Osteocyte (in vitro differentiated cells): ENCODE measurements around the gene FBXO30. TPM values are rescaled to one million over a fixed set of nuclear protein-coding genes. Genes with fewer than 3 reads are reported as not detected.

Source experiments
- DNase-seq: peaks from one replicate; pipeline ENCODE4 v3.0.0; 2021; ENCODE audit warnings: mixed read lengths; ENCODE audit not compliant: unreplicated experiment; ENCODE audit errors: extremely low spot score
- H3K27ac Mint-ChIP-seq: one replicate; pipeline ENCODE4 v1.8.0; 2021; ENCODE audit warnings: mild to moderate bottlenecking, mixed read lengths; ENCODE audit not compliant: unreplicated experiment
- H3K27me3 Mint-ChIP-seq: one replicate; pipeline ENCODE4 v1.8.0; 2021; ENCODE audit warnings: mixed read lengths; ENCODE audit not compliant: unreplicated experiment
- H3K36me3 Mint-ChIP-seq: one replicate; pipeline ENCODE4 v1.8.0; 2021; ENCODE audit warnings: mixed read lengths; ENCODE audit not compliant: unreplicated experiment
- H3K4me1 Mint-ChIP-seq: one replicate; pipeline ENCODE4 v1.8.0; 2021; ENCODE audit warnings: mixed read lengths; ENCODE audit not compliant: unreplicated experiment
- H3K4me3 Mint-ChIP-seq: one replicate; pipeline ENCODE4 v1.8.0; 2021; ENCODE audit warnings: mild to moderate bottlenecking, moderate library complexity, mixed read lengths; ENCODE audit not compliant: unreplicated experiment
- H3K9me3 Mint-ChIP-seq: one replicate; pipeline ENCODE4 v1.8.0; 2021; ENCODE audit warnings: mixed read lengths; ENCODE audit not compliant: unreplicated experiment
- total RNA-seq: library from RNA; stranded (reverse); gene quantifications from 2 replicates; pipeline ENCODE4 v1.2.1, GENCODE V29; 2021
- TF ChIP-seq, protein P1 (sequence below): fragments of 200-600 bp; sonication (generic); IDR thresholded peaks from 2 replicates; pipeline ENCODE4 v1.5.0; 2021; ENCODE audit warnings: antibody characterized with exemption, mild to moderate bottlenecking, moderate library complexity

FBXO30 gene
- total RNA-seq, 1 donor from 2014 or later, result 13.2 TPM

DNA sequence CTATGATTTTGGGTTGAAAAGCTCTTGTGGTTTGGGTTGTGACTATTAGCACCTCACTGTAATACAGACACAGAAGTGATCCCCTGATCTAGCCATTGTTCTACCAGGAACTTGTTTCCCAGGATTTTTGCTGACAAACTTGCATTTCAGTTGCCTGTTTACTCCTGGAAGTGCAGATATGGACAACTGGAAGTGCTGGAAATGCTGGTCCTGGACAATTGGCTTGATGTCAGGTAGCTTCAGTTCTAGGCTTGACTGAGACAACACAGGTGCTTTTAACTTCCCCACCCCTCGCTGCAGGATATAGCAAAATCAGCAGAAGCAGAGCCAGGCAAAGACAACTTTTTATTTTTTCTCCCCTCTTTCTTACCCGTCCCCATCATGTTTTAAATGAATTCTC lies 27.1 kb upstream of the FBXO30 start:
- no peaks in the 10 kb centered on the region for H3K36me3 Mint-ChIP-seq
- no peaks in the 10 kb centered on the region for H3K27me3 Mint-ChIP-seq
- no peaks in the 10 kb centered on the region for H3K9me3 Mint-ChIP-seq
- TF ChIP-seq, protein P1, sequence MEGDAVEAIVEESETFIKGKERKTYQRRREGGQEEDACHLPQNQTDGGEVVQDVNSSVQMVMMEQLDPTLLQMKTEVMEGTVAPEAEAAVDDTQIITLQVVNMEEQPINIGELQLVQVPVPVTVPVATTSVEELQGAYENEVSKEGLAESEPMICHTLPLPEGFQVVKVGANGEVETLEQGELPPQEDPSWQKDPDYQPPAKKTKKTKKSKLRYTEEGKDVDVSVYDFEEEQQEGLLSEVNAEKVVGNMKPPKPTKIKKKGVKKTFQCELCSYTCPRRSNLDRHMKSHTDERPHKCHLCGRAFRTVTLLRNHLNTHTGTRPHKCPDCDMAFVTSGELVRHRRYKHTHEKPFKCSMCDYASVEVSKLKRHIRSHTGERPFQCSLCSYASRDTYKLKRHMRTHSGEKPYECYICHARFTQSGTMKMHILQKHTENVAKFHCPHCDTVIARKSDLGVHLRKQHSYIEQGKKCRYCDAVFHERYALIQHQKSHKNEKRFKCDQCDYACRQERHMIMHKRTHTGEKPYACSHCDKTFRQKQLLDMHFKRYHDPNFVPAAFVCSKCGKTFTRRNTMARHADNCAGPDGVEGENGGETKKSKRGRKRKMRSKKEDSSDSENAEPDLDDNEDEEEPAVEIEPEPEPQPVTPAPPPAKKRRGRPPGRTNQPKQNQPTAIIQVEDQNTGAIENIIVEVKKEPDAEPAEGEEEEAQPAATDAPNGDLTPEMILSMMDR, result no peak
- H3K27ac Mint-ChIP-seq, result no peak overlapping the region
- DNase-seq, result no peak
- no peaks in the 10 kb centered on the region for H3K4me1 Mint-ChIP-seq
- no peak overlapping the region for H3K4me3 Mint-ChIP-seq

DNA sequence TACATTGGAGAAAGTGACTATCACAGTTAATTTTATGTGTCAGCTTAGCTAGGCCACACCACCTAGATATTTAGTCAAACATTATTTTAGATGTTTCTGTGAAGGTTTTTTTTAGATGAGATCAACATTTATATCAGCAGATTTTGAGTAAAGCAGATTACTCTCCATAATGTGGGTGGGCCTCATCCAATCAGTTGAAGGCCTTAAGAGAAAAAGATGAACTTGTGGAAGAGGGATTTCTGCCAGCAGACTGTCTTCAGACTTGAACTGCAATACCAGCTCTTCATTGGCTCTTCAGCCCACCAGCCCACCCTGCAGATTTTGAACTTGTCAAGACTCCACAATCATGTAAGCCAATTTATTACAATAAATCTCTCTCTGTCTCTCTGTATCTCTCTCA lies 25.1 kb upstream of the FBXO30 start:
- DNase-seq, result no peak
- TF ChIP-seq, protein P1, result no peak
- H3K27me3 Mint-ChIP-seq, result no peaks in the 10 kb centered on the region

DNA sequence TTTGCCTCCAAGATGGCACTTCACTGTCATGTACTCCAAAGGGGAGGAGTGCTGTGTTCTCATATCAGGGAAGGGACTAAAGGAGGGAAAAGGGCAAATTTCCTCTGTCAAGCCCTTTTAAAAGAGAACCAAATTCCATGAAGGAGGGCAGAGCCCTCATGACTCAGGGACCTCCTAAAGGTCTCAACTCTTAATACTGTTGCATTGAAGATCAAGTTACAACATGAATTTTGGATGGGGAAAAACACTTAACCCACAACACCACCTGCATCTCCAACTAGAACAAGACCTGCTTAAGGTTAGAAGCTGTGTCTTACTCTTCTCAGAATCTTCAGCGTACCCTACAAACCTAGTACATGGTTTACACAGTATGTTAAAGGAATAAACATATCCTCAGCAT lies 23.7 kb upstream of the FBXO30 start:
- DNase-seq, result no peak
- H3K27me3 Mint-ChIP-seq, result no peaks in the 10 kb centered on the region
- no peaks in the 10 kb centered on the region for H3K9me3 Mint-ChIP-seq
- no peak overlapping the region for H3K4me3 Mint-ChIP-seq
- TF ChIP-seq, protein P1, result no peak
- H3K36me3 Mint-ChIP-seq, result no peaks in the 10 kb centered on the region
- H3K27ac Mint-ChIP-seq, result no peak overlapping the region
- H3K4me1 Mint-ChIP-seq, result peaks cover 8% of the 10 kb centered on the region

More for the DNA sequence above, 25.1 kb upstream of the FBXO30 start:
- Mint-ChIP-seq H3K27ac (no peak overlapping the region), H3K36me3 (no peaks in the 10 kb centered on the region), H3K4me3 (no peak overlapping the region), H3K9me3 (no peaks in the 10 kb centered on the region), H3K4me1 (peaks cover 8% of the 10 kb centered on the region)

DNA sequence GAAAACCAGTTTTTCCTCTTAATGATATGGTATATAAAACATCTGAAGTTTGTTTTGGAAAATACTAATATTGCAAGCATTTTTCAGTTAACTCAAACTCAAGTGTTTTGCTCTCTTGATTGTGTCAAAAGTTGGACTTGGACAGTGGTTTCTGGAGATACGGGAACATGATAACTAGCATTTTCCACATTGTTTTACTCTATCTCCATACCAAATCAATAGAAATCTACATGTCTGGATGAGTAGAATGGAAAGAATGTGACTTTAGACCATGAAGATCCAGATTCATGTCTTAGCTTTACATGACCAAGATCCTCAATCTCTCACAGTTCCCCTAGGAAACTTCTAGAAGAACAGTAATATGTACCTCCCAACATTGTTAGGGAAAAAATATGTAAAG lies 22.2 kb upstream of the FBXO30 start:
- no peak for DNase-seq
- Mint-ChIP-seq H3K27ac (no peak overlapping the region), H3K27me3 (no peaks in the 10 kb centered on the region), H3K9me3 (no peaks in the 10 kb centered on the region), H3K36me3 (no peaks in the 10 kb centered on the region), H3K4me1 (peaks cover 9% of the 10 kb centered on the region), H3K4me3 (no peak overlapping the region)
- TF ChIP-seq, protein P1, result no peak

DNA sequence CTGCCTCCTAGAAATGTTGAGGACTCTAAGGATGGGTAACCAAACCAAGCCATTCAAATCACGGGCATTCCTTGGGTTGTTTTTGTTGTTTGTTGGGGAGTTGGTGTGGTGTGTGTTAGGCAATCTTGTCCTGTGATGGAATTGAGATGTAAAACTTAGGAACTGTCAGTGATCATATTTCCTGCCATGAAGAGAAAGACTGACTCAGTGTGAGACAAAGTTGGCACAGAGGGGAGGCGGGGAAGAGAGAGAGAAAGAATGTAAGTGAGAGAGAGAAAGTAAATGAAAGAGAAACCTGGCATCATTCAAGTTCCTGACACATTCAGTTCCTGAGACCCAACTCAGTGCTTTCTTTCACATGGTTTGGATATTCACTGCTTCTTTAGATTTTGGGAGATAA lies 21.6 kb upstream of the FBXO30 start:
- Mint-ChIP-seq H3K4me3 (no peak overlapping the region), H3K36me3 (no peaks in the 10 kb centered on the region), H3K9me3 (no peaks in the 10 kb centered on the region), H3K27ac (peak overlapping the region; percentile 2), H3K4me1 (peaks cover 9% of the 10 kb centered on the region), H3K27me3 (no peaks in the 10 kb centered on the region)
- DNase-seq, result no peak
- TF ChIP-seq, protein P1, result no peak
